GM12872 (cell line): ENCODE measurements around the gene PPIF.

Experiments
- CTCF ChIP-seq: IDR thresholded peaks from 3 replicates; pipeline ENCODE4 v1.5.1; 2011; ENCODE audit warnings: low read depth, mild to moderate bottlenecking, low read length, moderate library complexity; ENCODE audit not compliant: insufficient read depth

PPIF gene

GRCh38 chr10:79349072-79349491 is 1.8 kb downstream of the PPIF start:
- no peak for TF ChIP-seq CTCF

- TF ChIP-seq CTCF = no peak
These were observed 2.6 kb downstream of the PPIF start for GRCh38 chr10:79349766-79350406.

- no peak for TF ChIP-seq CTCF
These were observed 3.3 kb downstream of the PPIF start for GRCh38 chr10:79350407-79351154.

- no peak for TF ChIP-seq CTCF
These were observed 4.1 kb downstream of the PPIF start for GRCh38 chr10:79351332-79351731.

GRCh38 chr10:79352035-79352877 is 5.0 kb downstream of the PPIF start:
- no peak for TF ChIP-seq CTCF

- TF ChIP-seq CTCF = no peak
These were observed 5.7 kb downstream of the PPIF start for GRCh38 chr10:79353000-79353406.

GRCh38 chr10:79353726-79354125 is 6.5 kb downstream of the PPIF start:
- TF ChIP-seq CTCF = no peak
